RWPE1 (cell line): ENCODE measurements around the gene KDM6B.

Source experiments
- CTCF ChIA-PET: fragments of 350-600 bp; sonication (Branson Sonifier 250); formaldehyde crosslinking; extraction: SDS; loops from one replicate; lab custom pipeline; 2021; lab: Yijun Ruan, JAX
- POLR2A ChIA-PET: fragments of 400-600 bp; formaldehyde crosslinking; extraction: SDS; loops from one replicate; lab custom pipeline; 2020; ENCODE audit warnings: antibody characterized with exemption; ENCODE audit not compliant: low non-redundant PET; lab: Yijun Ruan, JAX
- DNase-seq: peaks from one replicate; pipeline ENCODE4 v3.0.0; 2012; ENCODE audit warnings: low spot score
- H3K27ac ChIP-seq: fragments of 450-650 bp; 2 replicates; pipeline ENCODE4 v1.5.1; 2017
- CTCF ChIP-seq: fragments of 450-650 bp; conservative IDR thresholded peaks from 2 replicates; pipeline ENCODE4 v1.5.1; 2017; ENCODE audit warnings: low read depth, mild to moderate bottlenecking

KDM6B gene

GRCh38 chr17:7881276-7882054, 47.4 kb downstream of the KDM6B start:
- ChIA-PET POLR2A (no interaction called here), CTCF (no interaction called here)
- DNase-seq, result no peak
- H3K27ac ChIP-seq, result peak overlapping the region; percentile 36
- TF ChIP-seq CTCF, result no peak

- POLR2A ChIA-PET, result no interaction called here
- no peak for DNase-seq
- no peak for TF ChIP-seq CTCF
- CTCF ChIA-PET, result no interaction called here
- H3K27ac ChIP-seq, result peak overlapping the region; percentile 36
Measured at GRCh38 chr17:7882068-7882467, 48.1 kb downstream of the KDM6B start.

DNA sequence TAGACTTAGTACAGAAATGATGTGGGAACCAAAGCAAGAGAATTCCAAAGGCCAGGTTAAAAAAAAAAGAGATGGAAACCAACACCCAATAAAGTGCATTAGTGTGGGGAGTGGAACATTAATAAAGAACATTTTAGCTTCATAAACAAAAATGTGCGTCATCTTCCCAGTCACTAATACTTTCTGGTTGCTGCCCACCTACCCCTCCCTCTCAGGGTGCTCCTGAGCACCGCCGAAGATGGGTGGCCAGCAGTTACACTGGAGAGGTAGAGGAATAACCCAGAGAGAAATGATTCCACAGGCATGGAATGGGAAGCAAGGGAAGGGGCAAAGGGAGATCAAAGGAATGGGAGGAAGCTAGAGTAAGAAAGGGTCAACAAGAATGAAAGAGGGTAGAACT, 48.6 kb downstream of the KDM6B start:
- CTCF ChIA-PET, result no interaction called here
- no peak for TF ChIP-seq CTCF
- H3K27ac ChIP-seq, result no peak overlapping the region
- no peak for DNase-seq
- POLR2A ChIA-PET, result no interaction called here
